Activated CD8-positive, alpha-beta memory T cell treated with anti-CD3 and anti-CD28 coated beads, Interleukin-2, amount 10 ng/mL, durations not matched to agents 7 days and 5 days (primary cell): ENCODE data around the gene COPS6. TPM values are rescaled to one million over a fixed set of nuclear protein-coding genes. Genes with fewer than 3 reads are reported as not detected.
"Not testable (repeated sequence)": the region's sequence is repeated elsewhere in the genome, so short reads cannot be mapped to it uniquely, and the experiment has no call there.

Experiments used
- ATAC-seq: fragments of 150-1000 bp; cut with Tn5 transposase; one replicate; pipeline ENCODE4 v1.10.0; 2021; ENCODE audit warnings: moderate library complexity
- CTCF ChIA-PET: fragments of 350-600 bp; sonication (Branson Sonifier 250); formaldehyde crosslinking; loops from one replicate; lab custom pipeline; 2021; ENCODE audit warnings: antibody characterized with exemption; lab: Charles Lee
- DNase-seq: peaks from one replicate; pipeline ENCODE4 v3.0.0-alpha.2; 2020
- H3K27ac Mint-ChIP-seq: one replicate; pipeline ENCODE4 v1.8.0; 2021; ENCODE audit warnings: mild to moderate bottlenecking, mixed read lengths
- H3K27me3 Mint-ChIP-seq: one replicate; pipeline ENCODE4 v1.8.0; 2021; ENCODE audit warnings: mixed read lengths
- H3K36me3 Mint-ChIP-seq: one replicate; pipeline ENCODE4 v1.8.0; 2021; ENCODE audit warnings: mild to moderate bottlenecking, mixed read lengths
- H3K4me1 Mint-ChIP-seq: one replicate; pipeline ENCODE4 v1.8.0; 2021; ENCODE audit warnings: mixed read lengths
- H3K4me3 Mint-ChIP-seq: one replicate; pipeline ENCODE4 v1.8.0; 2021; ENCODE audit warnings: mild to moderate bottlenecking, moderate library complexity, mixed read lengths
- H3K9me3 Mint-ChIP-seq: one replicate; pipeline ENCODE4 v1.8.0; 2022; ENCODE audit warnings: low read depth, mixed read lengths
- total RNA-seq, 2 experiments: library from RNA; stranded (reverse); gene quantifications; one replicate each; pipeline ENCODE4 v1.2.3, GENCODE V29; 2021

Gene COPS6
- total RNA-seq, 2 experiments from 2014 or later: 81.2 to 90.8 TPM

DNA sequence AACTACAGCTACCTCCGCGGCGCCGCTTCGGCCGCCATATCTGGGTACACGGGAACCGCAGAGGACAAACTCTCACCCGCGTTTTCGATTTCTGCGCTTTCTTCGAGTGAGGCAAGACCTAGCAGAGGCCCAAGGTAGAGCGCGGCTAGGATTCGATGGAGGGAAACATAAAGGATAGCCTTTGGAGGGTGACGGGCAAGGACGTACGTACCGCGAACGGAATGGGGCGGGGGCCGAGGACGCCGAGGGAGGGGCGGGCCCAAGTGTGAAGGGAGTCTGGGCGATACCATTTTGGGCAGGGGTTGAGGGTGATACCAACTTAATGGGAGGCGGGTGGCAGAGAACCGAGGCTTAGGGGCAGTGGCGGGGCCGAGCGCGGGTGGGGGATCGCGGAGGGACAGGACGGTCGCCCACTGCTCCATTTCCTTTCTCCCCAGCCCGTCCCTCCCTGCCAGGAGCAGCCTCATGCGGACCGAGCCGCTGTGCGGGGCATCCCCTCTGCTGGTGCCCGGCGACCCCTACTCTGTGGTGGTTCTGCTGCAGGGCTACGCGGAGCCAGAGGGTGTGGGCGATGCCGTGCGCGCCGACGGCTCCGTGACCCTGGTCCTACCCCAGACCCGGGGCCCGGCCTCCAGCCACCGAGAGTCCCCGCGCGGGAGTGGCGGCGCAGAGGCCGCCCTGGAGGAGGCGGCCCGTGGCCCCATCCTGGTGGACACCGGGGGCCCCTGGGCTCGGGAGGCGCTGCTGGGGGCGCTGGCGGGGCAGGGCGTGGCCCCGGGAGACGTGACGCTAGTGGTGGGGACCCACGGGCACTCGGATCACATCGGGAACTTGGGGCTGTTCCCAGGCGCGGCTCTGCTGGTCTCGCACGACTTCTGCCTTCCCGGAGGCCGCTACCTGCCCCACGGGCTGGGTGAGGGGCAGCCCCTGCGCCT, 38.4 kb downstream of the COPS6 start, which contains the start of gene MBLAC1:
MBLAC1 (plus strand) TSS at position 37 of the 935 bp plus-strand sequence; CDS start at position 466, 429 bp downstream.
- DNase-seq (peak; percentile 94), ATAC-seq (peak; percentile 79)
- peaks cover 41% of the 10 kb centered on the region for H3K4me1 Mint-ChIP-seq
- H3K36me3 Mint-ChIP-seq: peaks cover 13% of the 10 kb centered on the region
- peak within 1 kb of the TSS; percentile 98 for H3K27ac Mint-ChIP-seq
- H3K4me3 Mint-ChIP-seq: peak within 1 kb of the TSS; percentile 89
- CTCF ChIA-PET: interaction anchor here (0.9 to 6.9 kb wide), 10 partner anchors 11 to 133 kb away, joined by 3 to 60 read pairs (median 4); partner anchors contain the start of genes AP4M1, MCM7 and ZKSCAN1
- no peaks in the 10 kb centered on the region for H3K27me3 Mint-ChIP-seq
- no peaks in the 10 kb centered on the region for H3K9me3 Mint-ChIP-seq

DNA sequence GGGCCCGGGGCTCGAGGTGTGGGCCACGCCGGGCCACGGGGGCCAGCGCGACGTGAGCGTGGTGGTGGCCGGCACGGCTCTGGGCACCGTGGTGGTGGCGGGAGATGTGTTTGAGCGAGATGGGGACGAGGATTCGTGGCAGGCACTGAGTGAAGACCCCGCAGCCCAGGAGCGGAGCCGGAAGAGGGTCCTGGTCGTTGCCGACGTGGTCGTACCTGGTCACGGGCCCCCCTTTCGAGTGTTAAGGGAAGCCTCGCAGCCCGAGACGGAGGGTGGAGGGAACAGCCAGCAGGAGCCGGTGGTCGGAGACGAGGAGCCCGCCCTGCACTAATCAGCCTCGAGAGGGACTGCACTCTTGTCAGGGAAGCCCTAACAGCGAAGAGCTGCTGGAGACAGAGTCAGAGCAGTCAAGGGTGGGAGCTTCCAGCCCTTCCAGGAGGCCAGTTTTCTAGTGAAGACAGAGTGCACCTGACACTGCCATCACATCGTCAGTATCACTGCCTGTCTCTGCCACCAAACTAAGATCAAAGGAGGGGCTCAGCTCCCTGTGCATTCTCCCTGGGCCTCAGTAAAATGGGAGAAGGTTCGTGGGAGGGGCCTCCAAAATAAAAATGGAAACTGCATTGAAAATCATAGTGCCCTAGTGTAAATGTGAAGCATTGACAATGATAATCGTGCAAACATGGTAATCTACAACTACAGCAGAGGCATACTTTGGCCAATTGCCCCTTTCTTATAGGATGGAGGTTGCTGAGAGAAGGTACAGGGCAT, 39.3 kb downstream of the COPS6 start:
- peak overlapping the region; percentile 89 for H3K4me3 Mint-ChIP-seq
- no peaks in the 10 kb centered on the region for H3K27me3 Mint-ChIP-seq
- DNase-seq (peak; percentile 54), ATAC-seq (peak; percentile 8)
- peak overlapping the region; percentile 88 for H3K27ac Mint-ChIP-seq
- peaks cover 44% of the 10 kb centered on the region for H3K4me1 Mint-ChIP-seq
- no peaks in the 10 kb centered on the region for H3K9me3 Mint-ChIP-seq
- H3K36me3 Mint-ChIP-seq: peaks cover 9% of the 10 kb centered on the region
- CTCF ChIA-PET: interaction anchor here (0.9 to 6.9 kb wide), 12 partner anchors 7 to 279 kb away, joined by 3 to 61 read pairs (median 4); partner anchors contain the start of genes AP4M1, CNPY4, MCM7 and TRAPPC14

GRCh38 chr7:100128637-100128963, 39.8 kb downstream of the COPS6 start:
- CTCF ChIA-PET: interaction anchor here (0.6 to 6.9 kb wide), 16 partner anchors 8 to 279 kb away, joined by 3 to 61 read pairs (median 4); partner anchors contain the start of genes AP4M1, CNPY4, MCM7 and TRAPPC14
- Mint-ChIP-seq H3K9me3 (no peaks in the 10 kb centered on the region), H3K36me3 (peaks cover 8% of the 10 kb centered on the region), H3K4me3 (peak overlapping the region; percentile 89), H3K4me1 (peaks cover 44% of the 10 kb centered on the region), H3K27me3 (no peaks in the 10 kb centered on the region), H3K27ac (peak overlapping the region; percentile 88)
- DNase-seq: no peak
- ATAC-seq: no peak

GRCh38 chr7:100130220-100130607, 41.4 kb downstream of the COPS6 start:
- not testable (repeated sequence) for H3K27me3 Mint-ChIP-seq, H3K27ac Mint-ChIP-seq, H3K36me3 Mint-ChIP-seq, ATAC-seq, H3K4me3 Mint-ChIP-seq, H3K9me3 Mint-ChIP-seq, DNase-seq
- H3K4me1 Mint-ChIP-seq: peaks cover 33% of the 10 kb centered on the region
- CTCF ChIA-PET: interaction anchor here (0.7 to 6.9 kb wide), 28 partner anchors 10 to 299 kb away, joined by 3 to 61 read pairs (median 5); partner anchors contain the start of genes AP4M1, CNPY4, COPS6 and GPC2

DNA sequence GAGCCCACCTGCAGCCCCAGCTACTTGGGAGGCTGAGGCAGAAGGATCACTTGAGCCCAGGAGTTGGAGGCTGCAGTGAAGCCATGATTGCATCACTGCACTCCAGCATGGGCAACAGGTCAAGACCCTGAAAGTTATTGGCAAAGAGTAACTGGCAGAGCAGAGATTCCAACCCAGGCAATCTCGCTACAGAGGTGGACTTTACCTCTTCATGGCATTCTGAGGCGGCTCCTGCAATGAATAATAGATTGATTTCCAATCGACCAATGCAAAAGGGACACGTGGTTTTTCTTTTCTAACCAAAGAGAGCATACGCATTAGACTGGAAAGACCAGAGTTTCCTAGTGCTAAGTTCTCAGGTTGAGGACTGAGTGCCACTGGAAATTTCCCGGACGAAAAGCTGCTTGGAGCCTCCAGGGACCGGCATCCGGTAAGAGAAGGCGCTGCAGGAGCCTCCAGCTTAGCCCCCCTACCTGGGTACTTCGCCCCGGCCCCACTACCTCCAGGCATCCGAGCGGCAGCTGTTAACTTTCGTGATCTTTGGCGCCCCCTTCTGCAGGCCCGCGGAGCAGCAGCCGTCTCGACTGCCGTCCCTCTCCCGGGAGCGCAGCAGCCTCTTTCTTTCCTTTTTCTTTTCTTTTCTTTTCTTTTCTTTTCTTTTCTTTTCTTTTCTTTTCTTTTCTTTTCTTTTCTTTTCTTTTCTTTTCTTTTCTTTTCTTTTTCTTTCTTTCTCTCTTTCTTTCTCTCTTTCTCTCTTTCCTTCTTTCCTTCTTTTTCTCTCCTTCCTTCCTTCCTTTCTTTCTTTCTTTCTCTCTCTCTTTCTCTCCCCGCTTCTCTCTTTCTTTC, 42.1 kb downstream of the COPS6 start:
- peak overlapping the region; percentile 26 for H3K4me3 Mint-ChIP-seq
- DNase-seq (peak; percentile 89), ATAC-seq (no peak)
- CTCF ChIA-PET: interaction anchor here (0.6 to 6.9 kb wide), 41 partner anchors 10 to 314 kb away, joined by 3 to 61 read pairs (median 4); partner anchors contain the start of genes AP4M1, CNPY4, COPS6 and GPC2
- peaks cover 28% of the 10 kb centered on the region for H3K4me1 Mint-ChIP-seq
- peak overlapping the region; percentile 28 for H3K27ac Mint-ChIP-seq
- no peaks in the 10 kb centered on the region for H3K36me3 Mint-ChIP-seq
- H3K9me3 Mint-ChIP-seq: no peaks in the 10 kb centered on the region
- H3K27me3 Mint-ChIP-seq: no peaks in the 10 kb centered on the region

- Mint-ChIP-seq H3K27ac (no peak overlapping the region), H3K4me1 (peaks cover 28% of the 10 kb centered on the region), H3K4me3 (no peak overlapping the region), H3K27me3 (no peaks in the 10 kb centered on the region), H3K9me3 (no peaks in the 10 kb centered on the region), H3K36me3 (no peaks in the 10 kb centered on the region)
- CTCF ChIA-PET: interaction anchor here (0.9 to 6.9 kb wide), 34 partner anchors 8 to 320 kb away, joined by 3 to 61 read pairs (median 6); partner anchors contain the start of genes AP4M1, CNPY4, COPS6 and LAMTOR4
- DNase-seq: no peak
- no peak for ATAC-seq
Observed at GRCh38 chr7:100132126-100132525, 43.4 kb downstream of the COPS6 start.

- Mint-ChIP-seq H3K36me3 (no peaks in the 10 kb centered on the region), H3K4me1 (peaks cover 30% of the 10 kb centered on the region), H3K27me3 (no peaks in the 10 kb centered on the region), H3K4me3 (no peak overlapping the region), H3K27ac (no peak overlapping the region), H3K9me3 (no peaks in the 10 kb centered on the region)
- CTCF ChIA-PET: interaction anchor here (0.5 to 6.9 kb wide), 43 partner anchors 8 to 320 kb away, joined by 3 to 61 read pairs (median 5); partner anchors contain the start of genes AP4M1, CNPY4, COPS6 and LAMTOR4
- DNase-seq: peak; percentile 78
- peak; percentile 81 for ATAC-seq
Observed at GRCh38 chr7:100132697-100133151, 44.0 kb downstream of the COPS6 start.

- ATAC-seq: no peak
- no peak for DNase-seq
- no peaks in the 10 kb centered on the region for H3K36me3 Mint-ChIP-seq
- no peaks in the 10 kb centered on the region for H3K27me3 Mint-ChIP-seq
- no peaks in the 10 kb centered on the region for H3K9me3 Mint-ChIP-seq
- H3K4me3 Mint-ChIP-seq: no peak overlapping the region
- H3K4me1 Mint-ChIP-seq: peaks cover 13% of the 10 kb centered on the region
- H3K27ac Mint-ChIP-seq: no peak overlapping the region
- CTCF ChIA-PET: interaction anchor here (0.6 to 1.5 kb wide), 5 partner anchors 11 to 427 kb away, joined by 3 to 6 read pairs (median 3); partner anchors contain the start of genes MBLAC1 and PVRIG
Observed at GRCh38 chr7:100137851-100138760, 49.3 kb downstream of the COPS6 start.

- no peaks in the 10 kb centered on the region for H3K36me3 Mint-ChIP-seq
- H3K27ac Mint-ChIP-seq: no peak overlapping the region
- ATAC-seq (no peak), DNase-seq (no peak)
- peaks cover 13% of the 10 kb centered on the region for H3K4me1 Mint-ChIP-seq
- H3K27me3 Mint-ChIP-seq: no peaks in the 10 kb centered on the region
- H3K9me3 Mint-ChIP-seq: no peaks in the 10 kb centered on the region
- no peak overlapping the region for H3K4me3 Mint-ChIP-seq
- CTCF ChIA-PET: interaction anchor here (1.1 to 2.5 kb wide), 4 partner anchors 9 to 266 kb away, joined by 3 to 14 read pairs (median 4); no protein-coding TSS in a partner anchor
Observed at GRCh38 chr7:100141555-100141949, 52.8 kb downstream of the COPS6 start.
